ENCODE results near the gene ZNF33B.
"Not testable (repeated sequence)": the region's sequence is repeated elsewhere in the genome, so short reads cannot be mapped to it uniquely, and the experiment has no call there.

Gene ZNF33B

DNA sequence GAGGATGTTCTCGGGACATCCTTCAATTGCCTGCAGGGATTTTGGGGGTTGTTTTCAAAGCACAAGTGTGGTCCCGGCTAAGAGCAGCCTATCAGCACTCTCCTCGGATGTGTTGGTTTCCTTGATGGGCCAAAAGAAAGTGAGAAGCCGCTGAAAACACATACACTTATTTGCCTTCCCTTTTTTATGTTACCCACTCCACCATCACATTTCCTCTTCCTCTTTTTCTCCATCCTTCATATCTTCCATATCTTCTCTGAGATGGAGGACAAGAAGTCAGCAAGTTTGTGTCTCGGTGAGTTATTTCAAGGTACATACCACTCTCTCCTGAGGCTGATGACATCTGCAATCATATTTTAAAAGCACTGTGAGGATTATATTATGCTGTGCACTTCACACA is 64.0 kb downstream of the ZNF33B start:
- TF ChIP-seq, protein P1, sequence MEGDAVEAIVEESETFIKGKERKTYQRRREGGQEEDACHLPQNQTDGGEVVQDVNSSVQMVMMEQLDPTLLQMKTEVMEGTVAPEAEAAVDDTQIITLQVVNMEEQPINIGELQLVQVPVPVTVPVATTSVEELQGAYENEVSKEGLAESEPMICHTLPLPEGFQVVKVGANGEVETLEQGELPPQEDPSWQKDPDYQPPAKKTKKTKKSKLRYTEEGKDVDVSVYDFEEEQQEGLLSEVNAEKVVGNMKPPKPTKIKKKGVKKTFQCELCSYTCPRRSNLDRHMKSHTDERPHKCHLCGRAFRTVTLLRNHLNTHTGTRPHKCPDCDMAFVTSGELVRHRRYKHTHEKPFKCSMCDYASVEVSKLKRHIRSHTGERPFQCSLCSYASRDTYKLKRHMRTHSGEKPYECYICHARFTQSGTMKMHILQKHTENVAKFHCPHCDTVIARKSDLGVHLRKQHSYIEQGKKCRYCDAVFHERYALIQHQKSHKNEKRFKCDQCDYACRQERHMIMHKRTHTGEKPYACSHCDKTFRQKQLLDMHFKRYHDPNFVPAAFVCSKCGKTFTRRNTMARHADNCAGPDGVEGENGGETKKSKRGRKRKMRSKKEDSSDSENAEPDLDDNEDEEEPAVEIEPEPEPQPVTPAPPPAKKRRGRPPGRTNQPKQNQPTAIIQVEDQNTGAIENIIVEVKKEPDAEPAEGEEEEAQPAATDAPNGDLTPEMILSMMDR (IDR thresholded peaks at IDR 0.05) = no peak
- no peak overlapping the region for H3K27ac Mint-ChIP-seq
- H3K4me3 Mint-ChIP-seq = no peak overlapping the region
- H3K4me1 Mint-ChIP-seq = no peaks in the 10 kb centered on the region
- DNase-seq = no peak
- peaks cover 76% of the 10 kb centered on the region for H3K9me3 Mint-ChIP-seq
- no peaks in the 10 kb centered on the region for H3K27me3 Mint-ChIP-seq (ENCODE audit: low read depth, poor library complexity)
- no peaks in the 10 kb centered on the region for H3K36me3 Mint-ChIP-seq (ENCODE audit: low read depth)

DNA sequence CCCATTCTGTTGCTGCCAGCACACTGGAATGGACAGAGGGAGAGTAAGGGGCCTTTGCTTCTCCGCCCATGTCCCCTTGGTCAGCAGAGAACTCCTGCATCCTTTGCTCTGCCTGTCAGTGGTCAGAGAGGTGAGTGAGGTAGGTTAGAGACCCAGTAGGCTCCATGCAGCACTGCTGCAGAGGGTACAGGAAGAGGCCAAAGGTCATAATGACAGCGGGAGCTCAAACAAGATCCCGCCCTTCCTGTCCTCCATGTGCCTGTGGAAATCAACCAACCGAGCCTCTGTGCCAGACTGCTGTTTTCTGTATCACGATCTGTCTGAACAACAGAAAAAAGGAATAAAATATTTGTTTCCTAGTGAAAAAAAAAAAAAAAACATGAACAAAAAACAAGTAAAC is 81.4 kb downstream of the ZNF33B start:
- TF ChIP-seq, protein P1 (IDR thresholded peaks at IDR 0.05) = no peak
- peaks cover 11% of the 10 kb centered on the region for H3K4me1 Mint-ChIP-seq
- peaks cover 16% of the 10 kb centered on the region for H3K9me3 Mint-ChIP-seq
- H3K27ac Mint-ChIP-seq = no peak overlapping the region
- H3K4me3 Mint-ChIP-seq = no peak overlapping the region
- peaks cover 2% of the 10 kb centered on the region for H3K36me3 Mint-ChIP-seq (ENCODE audit: low read depth)
- DNase-seq = no peak
- peaks cover 17% of the 10 kb centered on the region for H3K27me3 Mint-ChIP-seq (ENCODE audit: low read depth, poor library complexity)

DNA sequence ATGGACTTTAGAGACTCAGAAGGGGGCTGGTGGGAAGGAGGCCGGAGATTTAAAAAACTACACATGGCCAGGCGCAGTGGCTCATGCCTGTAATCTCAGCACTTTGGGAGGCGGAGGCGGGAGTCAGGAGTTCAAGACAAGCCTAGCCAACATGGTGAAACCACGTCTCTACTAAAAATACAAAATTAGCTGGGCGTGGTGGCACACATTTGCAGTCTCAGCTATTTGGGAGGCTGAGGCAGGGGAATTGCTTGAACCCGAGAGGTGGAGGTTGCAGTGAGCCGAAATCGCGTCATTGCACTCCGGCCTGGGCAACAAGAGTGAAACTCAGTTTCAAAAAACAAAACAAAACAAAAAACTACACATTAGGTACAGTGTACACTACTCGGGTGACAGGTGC is 84.8 kb downstream of the ZNF33B start:
- not testable (repeated sequence) for DNase-seq, H3K27ac Mint-ChIP-seq
- peak overlapping the region; percentile 90 for H3K4me3 Mint-ChIP-seq
- peaks cover 36% of the 10 kb centered on the region for H3K9me3 Mint-ChIP-seq
- peaks cover 14% of the 10 kb centered on the region for H3K27me3 Mint-ChIP-seq (ENCODE audit: low read depth, poor library complexity)
- H3K4me1 Mint-ChIP-seq = peaks cover 22% of the 10 kb centered on the region
- peaks cover 31% of the 10 kb centered on the region for H3K36me3 Mint-ChIP-seq (ENCODE audit: low read depth)

DNA sequence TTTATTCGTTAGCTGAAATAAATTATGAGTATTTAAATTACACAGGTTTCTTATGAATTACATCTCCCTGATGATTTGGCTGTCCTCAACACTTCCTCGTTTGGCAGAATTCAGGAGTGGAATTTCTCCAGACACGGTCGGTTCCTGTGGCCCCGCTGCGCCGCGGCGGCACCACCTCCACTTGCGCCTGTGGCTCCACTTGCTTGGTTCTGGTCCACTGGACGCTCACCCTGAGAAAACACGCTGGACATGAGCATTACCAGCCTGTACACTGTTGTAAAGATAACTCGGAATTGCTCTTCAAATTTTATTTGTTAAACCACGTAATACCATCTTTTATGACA is 85.3 kb downstream of the ZNF33B start:
- H3K27me3 Mint-ChIP-seq (ENCODE audit: low read depth, poor library complexity) = peaks cover 14% of the 10 kb centered on the region
- TF ChIP-seq, protein P1 (IDR thresholded peaks at IDR 0.05) = no peak
- peaks cover 39% of the 10 kb centered on the region for H3K9me3 Mint-ChIP-seq
- peak overlapping the region; percentile 61 for H3K27ac Mint-ChIP-seq
- peaks cover 37% of the 10 kb centered on the region for H3K36me3 Mint-ChIP-seq (ENCODE audit: low read depth)
- peak overlapping the region; percentile 90 for H3K4me3 Mint-ChIP-seq
- no peak for DNase-seq
- H3K4me1 Mint-ChIP-seq = peaks cover 22% of the 10 kb centered on the region

DNA sequence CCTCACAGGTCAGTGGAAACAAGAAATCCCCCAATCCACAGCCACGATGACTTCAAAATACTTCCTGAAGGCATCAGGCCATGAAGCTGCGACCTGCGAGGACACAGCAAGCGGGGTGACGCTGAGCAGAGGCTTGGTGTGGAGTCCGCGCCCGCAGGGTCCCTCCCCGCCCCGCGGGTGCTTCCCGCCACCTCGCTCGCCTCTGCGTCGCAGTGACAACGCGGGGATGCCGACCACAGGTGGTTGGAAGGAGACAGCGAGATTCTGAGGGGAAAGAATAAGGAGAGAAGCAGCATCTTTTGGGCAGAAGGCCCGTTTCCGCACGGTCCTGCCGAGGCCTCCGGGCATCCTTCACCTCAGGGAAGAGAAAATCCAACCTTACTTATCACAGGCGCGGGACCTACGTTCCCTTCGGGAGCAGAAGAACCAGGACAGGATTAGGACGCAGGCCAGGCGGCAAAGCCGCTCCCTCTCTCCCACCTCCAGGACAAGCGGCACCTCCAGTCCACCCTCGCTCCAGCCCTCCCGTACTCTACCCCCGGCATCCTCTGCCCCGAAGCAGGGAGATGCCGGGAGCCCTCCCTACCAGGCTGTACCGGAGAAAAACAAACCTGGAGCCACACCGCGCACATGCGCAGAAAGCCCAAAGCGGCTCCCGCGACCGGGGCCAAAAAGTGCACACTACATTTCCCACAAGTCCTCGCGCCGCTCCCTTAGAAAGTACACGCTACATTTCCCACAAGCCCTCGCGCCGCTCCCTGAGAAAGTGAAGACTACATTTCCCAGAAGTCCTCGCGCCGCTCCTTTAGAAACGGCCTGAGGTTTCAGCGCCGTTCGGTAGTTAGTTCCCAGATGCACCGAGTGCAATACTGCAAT is 85.9 kb downstream of the ZNF33B start:
- TF ChIP-seq, protein P1 (IDR thresholded peaks at IDR 0.05) = no peak
- peaks cover 45% of the 10 kb centered on the region for H3K9me3 Mint-ChIP-seq
- H3K27ac Mint-ChIP-seq = peak overlapping the region; percentile 61
- peaks cover 43% of the 10 kb centered on the region for H3K36me3 Mint-ChIP-seq (ENCODE audit: low read depth)
- peaks cover 14% of the 10 kb centered on the region for H3K27me3 Mint-ChIP-seq (ENCODE audit: low read depth, poor library complexity)
- H3K4me3 Mint-ChIP-seq = peak overlapping the region; percentile 90
- H3K4me1 Mint-ChIP-seq = peaks cover 22% of the 10 kb centered on the region
- DNase-seq = peak; percentile 96

DNA sequence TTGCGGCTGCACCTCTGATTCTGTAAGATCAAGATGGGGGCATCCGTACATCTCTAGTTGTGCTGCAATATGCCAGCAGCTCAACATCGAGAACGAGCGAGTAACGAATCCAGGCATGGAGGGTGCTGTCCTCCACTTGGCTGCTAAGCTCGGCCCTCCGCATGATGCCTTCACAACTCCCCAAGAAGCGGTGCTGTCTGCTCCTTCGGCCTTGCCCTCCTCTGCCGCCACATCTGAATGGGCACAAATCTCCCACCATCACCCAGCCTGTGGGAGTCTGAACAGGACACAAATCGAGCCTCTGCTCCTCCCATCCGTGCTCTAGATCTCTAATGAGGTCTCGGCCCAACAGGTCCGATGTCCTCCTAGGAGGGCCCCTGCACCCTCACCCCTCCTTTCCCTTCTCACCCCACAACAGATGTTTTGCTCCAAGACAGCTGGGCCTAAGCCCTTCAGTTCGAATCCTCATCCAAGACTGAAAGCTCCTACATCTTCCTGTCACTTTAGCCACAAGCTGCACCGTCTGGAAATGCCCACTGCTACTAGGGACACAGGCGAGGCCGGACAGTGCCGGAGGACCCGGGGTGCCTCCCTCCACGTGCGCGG is 86.7 kb downstream of the ZNF33B start:
- TF ChIP-seq, protein P1 (IDR thresholded peaks at IDR 0.05) = no peak
- Mint-ChIP-seq H3K27ac (peak overlapping the region; percentile 20), H3K4me1 (peaks cover 22% of the 10 kb centered on the region), H3K36me3 (ENCODE audit: low read depth) (peaks cover 50% of the 10 kb centered on the region), H3K4me3 (peak overlapping the region; percentile 90), H3K9me3 (peaks cover 52% of the 10 kb centered on the region), H3K27me3 (ENCODE audit: low read depth, poor library complexity) (peaks cover 14% of the 10 kb centered on the region)
- DNase-seq = no peak

Data from nephron progenitor cell (in vitro differentiated cells).